Fibroblast of pulmonary artery (primary cell): ENCODE results near the gene PTCH2.

Source experiments
- DNase-seq: peaks from one replicate; pipeline ENCODE4 v3.0.0-alpha.2; 2010; ENCODE audit warnings: low read depth
- H3K4me3 ChIP-seq: replicated peaks from 2 replicates; pipeline ENCODE4 v1.5.1; 2011; ENCODE audit warnings: low read depth, mild to moderate bottlenecking, control low read depth, low read length, moderate library complexity
- CTCF ChIP-seq: IDR thresholded peaks from 2 replicates; pipeline ENCODE4 v1.5.1; 2011; ENCODE audit warnings: mild to moderate bottlenecking, control low read depth, low read length, inconsistent platforms; ENCODE audit errors: missing control alignments

The PTCH2 gene

GRCh38 chr1:44786841-44787426 lies 56.1 kb downstream of the PTCH2 start:
- DNase-seq, result no peak
- no peak for TF ChIP-seq CTCF
- no peak overlapping the region for H3K4me3 ChIP-seq

GRCh38 chr1:44786138-44786840 lies 56.8 kb downstream of the PTCH2 start:
- peak overlapping the region; percentile 45 for H3K4me3 ChIP-seq
- peak; percentile 97 for TF ChIP-seq CTCF
- peak; percentile 59 for DNase-seq

GRCh38 chr1:44785501-44786137 lies 57.4 kb downstream of the PTCH2 start:
- peak overlapping the region; percentile 45 for H3K4me3 ChIP-seq
- no peak for TF ChIP-seq CTCF
- no peak for DNase-seq

- no peak overlapping the region for H3K4me3 ChIP-seq
- no peak for DNase-seq
- TF ChIP-seq CTCF, result no peak
Measured at GRCh38 chr1:44785029-44785380, 58.0 kb downstream of the PTCH2 start.

- no peak for TF ChIP-seq CTCF
- no peak for DNase-seq
- peak overlapping the region; percentile 29 for H3K4me3 ChIP-seq
Measured at GRCh38 chr1:44784094-44785028, 58.7 kb downstream of the PTCH2 start.

- peak overlapping the region; percentile 29 for H3K4me3 ChIP-seq
- no peak for TF ChIP-seq CTCF
- no peak for DNase-seq
Measured at GRCh38 chr1:44783697-44784093, 59.4 kb downstream of the PTCH2 start.
